GM21447 (cell line): ENCODE measurements around the gene PPIB.

ENCODE experiments used
- ATAC-seq: cut with Tn5 transposase; IDR thresholded peaks from one replicate; pipeline ENCODE4 v1.9.1; 2021; ENCODE audit not compliant: unreplicated experiment

PPIB gene

GRCh38 chr15:64162869-64163658, at the start of gene PPIB:
Gene PPIB (minus strand): TSS chr15:64163022. CDS start chr15:64162986, 36 bp downstream.
- peak; percentile 85 for ATAC-seq

GRCh38 chr15:64211696-64212095, 48.9 kb upstream of the PPIB start:
- no peak for ATAC-seq

- no peak for ATAC-seq
Observed at GRCh38 chr15:64210371-64210770, 47.5 kb upstream of the PPIB start.

GRCh38 chr15:64209680-64210334, 47.0 kb upstream of the PPIB start:
- ATAC-seq, result no peak

- ATAC-seq, result no peak
Observed at GRCh38 chr15:64205202-64205601, 42.4 kb upstream of the PPIB start.

- no peak for ATAC-seq
Observed at GRCh38 chr15:64197425-64197824, 34.6 kb upstream of the PPIB start.

- ATAC-seq, result no peak
Observed at GRCh38 chr15:64193971-64194370, 31.1 kb upstream of the PPIB start.

- no peak for ATAC-seq
Observed at GRCh38 chr15:64191971-64192830, 29.4 kb upstream of the PPIB start.

- no peak for ATAC-seq
Observed at GRCh38 chr15:64187396-64188191, 24.8 kb upstream of the PPIB start.

GRCh38 chr15:64185146-64185911, 22.5 kb upstream of the PPIB start:
- ATAC-seq, result no peak

- no peak for ATAC-seq
Observed at GRCh38 chr15:64182859-64183370, 20.1 kb upstream of the PPIB start.

GRCh38 chr15:64180235-64180824, 17.5 kb upstream of the PPIB start:
- ATAC-seq, result no peak

- no peak for ATAC-seq
Observed at GRCh38 chr15:64166102-64166890, 3.5 kb upstream of the PPIB start.

- ATAC-seq, result no peak
Observed at GRCh38 chr15:64164436-64164835, 1.6 kb upstream of the PPIB start.

GRCh38 chr15:64163659-64164362, 989 bp upstream of the PPIB start:
- peak; percentile 11 for ATAC-seq

- peak; percentile 10 for ATAC-seq
Observed at GRCh38 chr15:64162478-64162868, 349 bp downstream of the PPIB start.

GRCh38 chr15:64161688-64162477, 939 bp downstream of the PPIB start:
- ATAC-seq, result no peak
